H9 (cell line): ENCODE measurements around the gene CCSER1. TPM values are rescaled to one million over a fixed set of nuclear protein-coding genes. Genes with fewer than 3 reads are reported as not detected.

Source experiments
- DNase-seq: peaks from one replicate; pipeline ENCODE4 v3.0.0-alpha.2; 2017
- H2AFZ ChIP-seq: one replicate; pipeline ENCODE4 v1.6.1; 2013; ENCODE audit warnings: mild to moderate bottlenecking, low read length, control low read depth, moderate library complexity
- H2AK5ac ChIP-seq: 2 replicates; pipeline ENCODE4 v1.6.1; 2013; ENCODE audit warnings: low read length, control low read depth, mixed read lengths; ENCODE audit not compliant: insufficient read length
- H2BK120ac ChIP-seq: one replicate; pipeline ENCODE4 v1.6.1; 2013; ENCODE audit warnings: low read depth, mild to moderate bottlenecking, low read length, control low read depth, inconsistent platforms; ENCODE audit not compliant: poor library complexity, severe bottlenecking
- H2BK12ac ChIP-seq: 2 replicates; pipeline ENCODE4 v1.6.1; 2013; ENCODE audit warnings: low read length, control low read depth, mixed read lengths, low read depth; ENCODE audit not compliant: insufficient read length
- H2BK15ac ChIP-seq: 2 replicates; pipeline ENCODE4 v1.6.1; 2013; ENCODE audit warnings: low read depth, low read length, control low read depth
- H2BK20ac ChIP-seq: one replicate; pipeline ENCODE4 v1.6.1; 2013; ENCODE audit warnings: low read depth, mild to moderate bottlenecking, low read length, control low read depth, inconsistent platforms; ENCODE audit not compliant: poor library complexity, severe bottlenecking
- H2BK5ac ChIP-seq: 2 replicates; pipeline ENCODE4 v1.6.1; 2013; ENCODE audit warnings: low read length, control low read depth, mixed read lengths; ENCODE audit not compliant: insufficient read length
- H3K14ac ChIP-seq: 2 replicates; pipeline ENCODE4 v1.6.1; 2013; ENCODE audit warnings: low read length, control low read depth; ENCODE audit not compliant: insufficient read depth
- H3K18ac ChIP-seq: 2 replicates; pipeline ENCODE4 v1.6.1; 2013; ENCODE audit warnings: low read depth, mild to moderate bottlenecking, mixed read lengths, low read length, control low read depth; ENCODE audit not compliant: insufficient read length
- H3K23ac ChIP-seq: 2 replicates; pipeline ENCODE4 v1.6.1; 2013; ENCODE audit warnings: low read length, control low read depth, mixed read lengths, low read depth; ENCODE audit not compliant: insufficient read length
- H3K23me2 ChIP-seq: 2 replicates; pipeline ENCODE4 v1.6.1; 2013; ENCODE audit warnings: low read depth, mild to moderate bottlenecking, mixed read lengths, low read length, control low read depth; ENCODE audit not compliant: insufficient read length, poor library complexity, severe bottlenecking
- H3K27ac ChIP-seq: 2 replicates; pipeline ENCODE4 v1.5.1; 2013; ENCODE audit warnings: low read length, control low read depth, mixed read lengths, low read depth; ENCODE audit not compliant: insufficient read length
- H3K27me3 ChIP-seq: 2 replicates; pipeline ENCODE4 v1.6.1; 2013; ENCODE audit warnings: low read length, control low read depth, inconsistent platforms; ENCODE audit not compliant: insufficient read depth
- H3K4ac ChIP-seq: 2 replicates; pipeline ENCODE4 v1.6.1; 2013; ENCODE audit warnings: low read depth, mild to moderate bottlenecking, control low read depth, inconsistent platforms, low read length, moderate library complexity
- H3K4me1 ChIP-seq: 2 replicates; pipeline ENCODE4 v1.6.1; 2013; ENCODE audit warnings: low read length, control low read depth, inconsistent platforms; ENCODE audit not compliant: insufficient read depth
- H3K4me2 ChIP-seq: 2 replicates; pipeline ENCODE4 v1.6.1; 2013; ENCODE audit warnings: low read length, control low read depth, mixed read lengths; ENCODE audit not compliant: insufficient read length, insufficient read depth
- H3K56ac ChIP-seq: 2 replicates; pipeline ENCODE4 v1.6.1; 2013; ENCODE audit warnings: low read depth, mild to moderate bottlenecking, mixed read lengths, low read length, control low read depth; ENCODE audit not compliant: insufficient read length
- H3K79me1 ChIP-seq: 2 replicates; pipeline ENCODE4 v1.6.1; 2013; ENCODE audit warnings: low read depth, mild to moderate bottlenecking, moderate library complexity, low read length, control low read depth, inconsistent platforms; ENCODE audit not compliant: insufficient read depth, poor library complexity, severe bottlenecking
- H3K79me2 ChIP-seq: 2 replicates; pipeline ENCODE4 v1.6.1; 2013; ENCODE audit warnings: low read length, control low read depth, inconsistent platforms; ENCODE audit not compliant: insufficient read depth
- H3K9ac ChIP-seq: 2 replicates; pipeline ENCODE4 v1.6.1; 2013; ENCODE audit warnings: low read length, control low read depth, mixed read lengths; ENCODE audit not compliant: insufficient read length; ENCODE audit errors: extremely low read depth
- H3K9me3 ChIP-seq: one replicate; pipeline ENCODE4 v1.6.1; 2013; ENCODE audit warnings: low read depth, low read length, inconsistent platforms; ENCODE audit not compliant: control insufficient read depth
- H3T11ph ChIP-seq: one replicate; pipeline ENCODE4 v1.6.1; 2013; ENCODE audit warnings: mild to moderate bottlenecking, low read length, control low read depth, inconsistent platforms
- H4K20me1 ChIP-seq: one replicate; pipeline ENCODE4 v1.6.1; 2013; ENCODE audit not compliant: control insufficient read depth, insufficient read length, insufficient read depth
- H4K5ac ChIP-seq: 2 replicates; pipeline ENCODE4 v1.6.1; 2013; ENCODE audit warnings: low read depth, mild to moderate bottlenecking, mixed read lengths, low read length, control low read depth; ENCODE audit not compliant: insufficient read length
- H4K8ac ChIP-seq: replicated peaks from 2 replicates; pipeline ENCODE4 v1.6.1; 2013; ENCODE audit warnings: low read length, control low read depth, mixed read lengths, low read depth; ENCODE audit not compliant: insufficient read length
- H4K91ac ChIP-seq: 2 replicates; pipeline ENCODE4 v1.6.1; 2013; ENCODE audit warnings: low read depth, mild to moderate bottlenecking, moderate library complexity, mixed read lengths, low read length, control low read depth; ENCODE audit not compliant: insufficient read length
- H3K27ac Mint-ChIP-seq, 3 experiments: 2 replicates in 2 of 3; 3 replicates in 1 of 3; pipeline ENCODE4 v1.8.0; 2020 to 2021; ENCODE audit warnings: mixed read lengths in 3 of 3, mild to moderate bottlenecking in 1 of 3, moderate library complexity in 1 of 3
- H3K27me3 Mint-ChIP-seq: 2 replicates; pipeline ENCODE4 v1.8.0; 2021; ENCODE audit warnings: low read depth, mild to moderate bottlenecking, moderate library complexity, mixed read lengths
- H3K36me3 Mint-ChIP-seq, 3 experiments: 2 replicates in 2 of 3; 3 replicates in 1 of 3; pipeline ENCODE4 v1.8.0; 2020 to 2021; ENCODE audit warnings: low read depth in 3 of 3, mixed read lengths in 3 of 3; ENCODE audit not compliant: insufficient read depth in 1 of 3
- H3K4me1 Mint-ChIP-seq, 2 experiments: 2 replicates each; pipeline ENCODE4 v1.8.0; 2020; ENCODE audit warnings: mixed read lengths in 2 of 2
- H3K4me3 Mint-ChIP-seq, 2 experiments: 2 replicates in 1 of 2; 3 replicates in 1 of 2; pipeline ENCODE4 v1.8.0; 2020 to 2021; ENCODE audit warnings: mild to moderate bottlenecking in 2 of 2, mixed read lengths in 2 of 2, moderate library complexity in 1 of 2
- H3K9me3 Mint-ChIP-seq, 2 experiments: 2 replicates in 1 of 2; 3 replicates in 1 of 2; pipeline ENCODE4 v1.8.0; 2020; ENCODE audit warnings: mild to moderate bottlenecking in 2 of 2, mixed read lengths in 2 of 2, moderate library complexity in 1 of 2
- WGBS: extraction: QIAGEN DNeasy Blood & Tissue Kit; methylation state at CpG from one replicate; pipeline ENCODE4 v1.1.7; 2013; ENCODE audit warnings: missing lambda C conversion rate, low lambda C conversion rate, mixed read lengths; ENCODE audit not compliant: insufficient read length; ENCODE audit errors: extremely low coverage; 5-methylcytosine and 5-hydroxymethylcytosine counted together
- total RNA-seq: library from RNA; stranded (reverse); gene quantifications from 2 replicates; pipeline ENCODE4 v1.2.1, GENCODE V29; 2021
- TF ChIP-seq, protein P1 (sequence below): fragments of 200-600 bp; sonication (generic); conservative IDR thresholded peaks from 3 replicates; pipeline ENCODE4 v1.8.0; 2021; ENCODE audit warnings: antibody characterized with exemption, mild to moderate bottlenecking

The CCSER1 gene
- total RNA-seq, 1 experiment from 2014 or later: 0.37 TPM

DNA sequence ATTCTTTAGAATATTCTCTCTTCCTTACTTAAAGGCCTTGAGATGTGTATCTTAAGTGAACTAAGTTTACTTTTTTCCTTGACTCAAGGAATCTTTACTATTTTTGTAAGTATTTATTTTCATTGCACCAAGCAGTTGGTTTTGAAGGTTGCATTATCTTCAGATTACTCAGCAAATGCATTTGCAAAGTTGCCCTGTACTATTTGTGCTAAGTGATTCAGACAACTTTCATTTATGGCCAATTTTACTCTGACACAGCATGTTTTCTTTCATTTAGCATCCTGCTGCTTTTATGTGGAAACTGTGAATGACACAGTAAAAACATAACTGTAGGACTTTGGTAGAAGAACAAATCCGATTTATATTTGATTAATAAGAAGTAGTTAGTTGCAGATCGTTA, 191.0 kb downstream of the CCSER1 start:
- Mint-ChIP-seq H3K4me3 (no peak overlapping the region), H3K36me3 (no peaks in the 10 kb centered on the region), H3K27ac (no peak overlapping the region), H3K4me1 (no peaks in the 10 kb centered on the region), H3K27me3 (peaks cover 7% of the 10 kb centered on the region), H3K9me3 (no peaks in the 10 kb centered on the region)
- Histone ChIP-seq H3K79me1 (no peaks in the 10 kb centered on the region), H3K4me1 (no peaks in the 10 kb centered on the region), H2BK120ac (no peak overlapping the region), H4K5ac (no peak overlapping the region), H3K18ac (no peak overlapping the region), H2BK20ac (no peak overlapping the region), H2BK5ac (no peak overlapping the region), H3K79me2 (no peaks in the 10 kb centered on the region), H3K56ac (no peak overlapping the region), H3K23ac (no peak overlapping the region), H2AK5ac (no peak overlapping the region), H3K4ac (no peak overlapping the region), H3K9ac (no peak overlapping the region), H4K20me1 (no peaks in the 10 kb centered on the region), H3T11ph (no peak overlapping the region), H2BK15ac (no peak overlapping the region), H3K9me3 (no peaks in the 10 kb centered on the region), H4K8ac (no peak overlapping the region), H2AFZ (no peak overlapping the region), H3K27me3 (no peaks in the 10 kb centered on the region), H3K14ac (no peak overlapping the region), H3K27ac (no peak overlapping the region), H3K23me2 (no peaks in the 10 kb centered on the region), H2BK12ac (no peak overlapping the region), H4K91ac (no peak overlapping the region), H3K4me2 (no peak overlapping the region)
- TF ChIP-seq, protein P1, sequence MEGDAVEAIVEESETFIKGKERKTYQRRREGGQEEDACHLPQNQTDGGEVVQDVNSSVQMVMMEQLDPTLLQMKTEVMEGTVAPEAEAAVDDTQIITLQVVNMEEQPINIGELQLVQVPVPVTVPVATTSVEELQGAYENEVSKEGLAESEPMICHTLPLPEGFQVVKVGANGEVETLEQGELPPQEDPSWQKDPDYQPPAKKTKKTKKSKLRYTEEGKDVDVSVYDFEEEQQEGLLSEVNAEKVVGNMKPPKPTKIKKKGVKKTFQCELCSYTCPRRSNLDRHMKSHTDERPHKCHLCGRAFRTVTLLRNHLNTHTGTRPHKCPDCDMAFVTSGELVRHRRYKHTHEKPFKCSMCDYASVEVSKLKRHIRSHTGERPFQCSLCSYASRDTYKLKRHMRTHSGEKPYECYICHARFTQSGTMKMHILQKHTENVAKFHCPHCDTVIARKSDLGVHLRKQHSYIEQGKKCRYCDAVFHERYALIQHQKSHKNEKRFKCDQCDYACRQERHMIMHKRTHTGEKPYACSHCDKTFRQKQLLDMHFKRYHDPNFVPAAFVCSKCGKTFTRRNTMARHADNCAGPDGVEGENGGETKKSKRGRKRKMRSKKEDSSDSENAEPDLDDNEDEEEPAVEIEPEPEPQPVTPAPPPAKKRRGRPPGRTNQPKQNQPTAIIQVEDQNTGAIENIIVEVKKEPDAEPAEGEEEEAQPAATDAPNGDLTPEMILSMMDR: no peak
- DNase-seq: no peak
- WGBS: no CpG with 5 or more reads among the region's 2 CpGs
